ENCODE results near the gene HAPSTR1. TPM values are rescaled to one million over a fixed set of nuclear protein-coding genes. Genes with fewer than 3 reads are reported as not detected.
A peak's percentile ranks its signal among the peaks of the same experiment; 100 is the strongest.

Gene HAPSTR1
- total and polyA plus RNA-seq, 11 donors = 13.3 to 78.4 (median 55.9) TPM

DNA sequence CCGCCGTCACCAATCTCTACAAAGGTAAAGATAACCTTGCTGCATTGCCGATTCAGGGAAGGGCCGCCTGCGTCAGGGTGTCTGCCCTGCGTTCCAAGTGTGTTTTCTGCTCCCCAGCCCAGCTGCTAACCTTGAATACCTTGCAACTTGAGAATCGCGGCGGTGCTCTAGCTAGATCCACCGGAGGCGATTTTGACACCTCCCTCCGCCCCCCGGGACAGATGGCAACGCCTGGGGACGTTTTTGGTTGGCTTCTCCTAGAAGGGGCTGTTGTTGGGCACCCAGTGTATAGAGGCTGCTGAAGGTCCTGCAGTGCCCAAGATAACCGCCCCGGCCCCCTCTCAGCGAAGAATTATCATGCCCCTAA, 1.5 kb downstream of the HAPSTR1 start:
- H3K4me1 ChIP-seq = peaks cover 9 to 64% (median 53%) of the 10 kb centered on the region in 12 donors
- H3K9me3 ChIP-seq = no peaks in the 10 kb centered on the region
- DNase-seq (peak; percentile 22 to 66 (median 47)), ATAC-seq (no peak)
- H3K4me3 ChIP-seq = peak overlapping the region; percentile 75 to 99 (median 94)
- TF ChIP-seq, protein P1, sequence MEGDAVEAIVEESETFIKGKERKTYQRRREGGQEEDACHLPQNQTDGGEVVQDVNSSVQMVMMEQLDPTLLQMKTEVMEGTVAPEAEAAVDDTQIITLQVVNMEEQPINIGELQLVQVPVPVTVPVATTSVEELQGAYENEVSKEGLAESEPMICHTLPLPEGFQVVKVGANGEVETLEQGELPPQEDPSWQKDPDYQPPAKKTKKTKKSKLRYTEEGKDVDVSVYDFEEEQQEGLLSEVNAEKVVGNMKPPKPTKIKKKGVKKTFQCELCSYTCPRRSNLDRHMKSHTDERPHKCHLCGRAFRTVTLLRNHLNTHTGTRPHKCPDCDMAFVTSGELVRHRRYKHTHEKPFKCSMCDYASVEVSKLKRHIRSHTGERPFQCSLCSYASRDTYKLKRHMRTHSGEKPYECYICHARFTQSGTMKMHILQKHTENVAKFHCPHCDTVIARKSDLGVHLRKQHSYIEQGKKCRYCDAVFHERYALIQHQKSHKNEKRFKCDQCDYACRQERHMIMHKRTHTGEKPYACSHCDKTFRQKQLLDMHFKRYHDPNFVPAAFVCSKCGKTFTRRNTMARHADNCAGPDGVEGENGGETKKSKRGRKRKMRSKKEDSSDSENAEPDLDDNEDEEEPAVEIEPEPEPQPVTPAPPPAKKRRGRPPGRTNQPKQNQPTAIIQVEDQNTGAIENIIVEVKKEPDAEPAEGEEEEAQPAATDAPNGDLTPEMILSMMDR (IDR thresholded peaks at IDR 0.05) = no peak
- no peak for TF ChIP-seq POLR2A (IDR thresholded peaks at IDR 0.05)
- H3K27me3 ChIP-seq = no peaks in the 10 kb centered on the region
- H3K36me3 ChIP-seq = peaks cover 0 to 50% (median 29%) of the 10 kb centered on the region in 9 donors
- intact Hi-C loops (cut with DNase I) = loop anchor here in 4 of 10 donors (5.0 to 10.0 kb wide), 6 partner anchors 34 to 296 kb away; partner anchors contain the start of genes USP7 (in 3 of the 4), PMM2 (in 1 of the 4) and TMEM186 (in 1 of the 4)
- 1 to 3% (median 1%) methylated on average over 14 to 18 of the region's 18 CpGs for WGBS, 4 donors
- peak overlapping the region; percentile 95 to 100 (median 99) for H3K27ac ChIP-seq

DNA sequence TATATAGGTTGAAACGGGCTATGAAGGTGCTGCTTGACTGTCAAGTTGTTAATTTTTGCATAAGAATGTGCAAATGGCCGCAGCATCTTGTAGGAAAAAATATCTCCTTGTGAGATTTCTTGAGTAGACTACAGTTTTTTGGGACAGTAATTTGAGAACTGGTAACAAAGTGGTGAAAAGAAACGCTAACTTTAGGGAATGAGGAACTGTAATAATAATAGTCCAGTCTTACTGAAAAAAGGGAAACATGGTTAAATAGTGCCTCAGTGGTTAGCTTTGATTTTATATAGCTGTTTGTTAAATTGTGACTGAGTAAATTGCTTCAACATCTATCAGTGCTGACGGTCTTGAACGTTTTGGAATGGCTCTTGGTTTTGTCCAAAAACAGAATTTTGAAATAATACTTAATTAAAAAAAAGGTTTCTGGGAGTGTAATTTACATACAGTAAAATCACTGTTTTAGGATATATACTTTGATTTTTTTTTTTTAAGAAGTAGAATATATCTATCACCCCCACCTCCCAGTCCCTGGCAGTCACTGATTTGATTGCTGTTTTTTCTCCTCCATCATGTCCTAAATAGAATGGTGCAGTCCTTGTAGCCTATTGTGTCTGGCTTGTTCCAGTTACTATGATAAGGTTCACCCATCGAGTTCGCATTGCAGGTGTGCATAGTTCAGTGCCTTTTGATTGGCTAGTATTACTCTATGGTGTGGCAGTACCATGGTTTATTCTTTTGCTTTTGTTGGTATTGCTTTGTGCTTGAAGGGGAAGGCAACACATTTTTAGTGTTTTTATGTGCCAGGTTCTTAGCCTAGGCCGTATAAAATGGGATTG, 2.8 kb downstream of the HAPSTR1 start:
- Histone ChIP-seq H3K27me3 (no peaks in the 10 kb centered on the region), H3K27ac (peak overlapping the region in 10 of 12 donors; percentile 14 to 100 (median 98)), H3K9me3 (no peaks in the 10 kb centered on the region), H3K36me3 (peaks cover 0 to 55% (median 33%) of the 10 kb centered on the region in 9 donors), H3K4me3 (peak overlapping the region in 11 of 12 donors; percentile 75 to 99 (median 93)), H3K4me1 (peaks cover 9 to 77% (median 66%) of the 10 kb centered on the region in 12 donors)
- no peak for TF ChIP-seq POLR2A (IDR thresholded peaks at IDR 0.05)
- TF ChIP-seq, protein P1 (IDR thresholded peaks at IDR 0.05) = no peak
- DNase-seq = no peak
- no peak for ATAC-seq
- WGBS, 4 donors = 20 to 25% (median 23%) methylated on average over 8 of the region's 8 CpGs
- intact Hi-C loops (cut with DNase I) = loop anchor here in 4 of 10 donors (5.0 to 10.0 kb wide), 6 partner anchors 33 to 297 kb away; partner anchors contain the start of genes USP7 (in 3 of the 4), PMM2 (in 1 of the 4) and TMEM186 (in 1 of the 4)

DNA sequence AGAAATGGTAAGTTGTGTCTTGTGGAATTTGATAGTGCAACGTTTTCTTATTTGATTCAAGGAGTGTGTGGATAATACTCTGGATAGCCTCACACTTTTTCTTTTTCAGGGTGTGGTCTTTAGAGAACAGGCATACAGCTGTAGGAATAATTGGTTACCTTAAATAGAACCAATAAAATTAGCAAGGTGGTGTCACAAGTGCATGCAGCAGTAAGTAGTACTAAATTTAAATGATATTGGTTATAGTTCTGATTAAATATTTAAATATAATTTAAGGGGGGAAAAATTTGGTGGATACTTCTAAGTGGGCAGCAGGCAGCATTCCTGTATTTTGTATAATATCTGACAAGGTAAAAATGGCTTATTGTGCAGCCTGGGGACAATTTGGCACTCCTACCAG, 3.7 kb downstream of the HAPSTR1 start:
- Histone ChIP-seq H3K27me3 (no peaks in the 10 kb centered on the region), H3K9me3 (no peaks in the 10 kb centered on the region), H3K27ac (peak overlapping the region in 5 of 12 donors; percentile 1 to 99 (median 16)), H3K36me3 (peaks cover 0 to 65% (median 35%) of the 10 kb centered on the region in 9 donors), H3K4me1 (peaks cover 17 to 80% (median 72%) of the 10 kb centered on the region in 12 donors), H3K4me3 (peak overlapping the region in 9 of 12 donors; percentile 4 to 99 (median 95))
- no peak for ATAC-seq
- 3 to 8% (median 5%) methylated on average over 1 of the region's 1 CpG for WGBS, 4 donors
- intact Hi-C loops (cut with DNase I) = loop anchor here in 2 of 10 donors (10.0 kb wide), 1 partner anchor 130 kb away; the partner anchor contains the start of gene USP7 (in 2 of the 2)
- no peak for DNase-seq
- TF ChIP-seq POLR2A (IDR thresholded peaks at IDR 0.05) = no peak
- TF ChIP-seq, protein P1 (IDR thresholded peaks at IDR 0.05) = no peak

Measured in heart left ventricle (tissue), 16 donors.